Activated B cell treated with CpG ODN at 0.5 μM for 24 hours (primary cell): Measurements from ENCODE around the gene ZYX. TPM values are rescaled to one million over a fixed set of nuclear protein-coding genes. Genes with fewer than 3 reads are reported as not detected.

Experiments used
- ATAC-seq: fragments of 200-7000 bp; cut with Tn5 transposase; one replicate; pipeline ENCODE4 v1.10.0; 2021; ENCODE audit warnings: low read depth, mild to moderate bottlenecking, moderate library complexity
- CTCF ChIA-PET: fragments of 350-600 bp; sonication (Branson Sonifier 250); formaldehyde crosslinking; loops from one replicate; lab custom pipeline; 2021; ENCODE audit warnings: antibody characterized with exemption; lab: Charles Lee
- POLR2A ChIA-PET: fragments of 350-600 bp; sonication (Branson Sonifier 250); formaldehyde crosslinking; loops from one replicate; lab custom pipeline; 2021; ENCODE audit warnings: antibody characterized with exemption; lab: Charles Lee
- DNase-seq: peaks from one replicate; pipeline ENCODE4 v3.0.0; 2022
- H3K27ac Mint-ChIP-seq: one replicate; pipeline ENCODE4 v1.8.0; 2020; ENCODE audit warnings: mixed read lengths
- H3K27me3 Mint-ChIP-seq: one replicate; pipeline ENCODE4 v1.8.0; 2021; ENCODE audit warnings: mixed read lengths
- H3K36me3 Mint-ChIP-seq: one replicate; pipeline ENCODE4 v1.8.0; 2021; ENCODE audit warnings: low read depth, mixed read lengths
- H3K4me1 Mint-ChIP-seq: one replicate; pipeline ENCODE4 v1.8.0; 2021; ENCODE audit warnings: mixed read lengths
- H3K4me3 Mint-ChIP-seq: one replicate; pipeline ENCODE4 v1.8.0; 2020; ENCODE audit warnings: mild to moderate bottlenecking, mixed read lengths
- H3K9me3 Mint-ChIP-seq: one replicate; pipeline ENCODE4 v1.8.0; 2020; ENCODE audit warnings: mixed read lengths
- intact Hi-C: fragments of 100-400 bp; cut with micrococcal nuclease; formaldehyde crosslinking; loops from one replicate; pipeline ENCODE4 v1.15.1; 2024
- total RNA-seq: library from RNA; stranded (reverse); gene quantifications from 2 replicates; pipeline ENCODE4 v1.2.3, GENCODE V29; 2022
- TF ChIP-seq, protein P1 (sequence below): fragments of 200-600 bp; IDR thresholded peaks from one replicate; pipeline ENCODE4 v1.8.0; 2022; ENCODE audit warnings: antibody characterized with exemption, mild to moderate bottlenecking

The ZYX gene
- total RNA-seq, 1 donor from 2014 or later = 101 TPM

DNA sequence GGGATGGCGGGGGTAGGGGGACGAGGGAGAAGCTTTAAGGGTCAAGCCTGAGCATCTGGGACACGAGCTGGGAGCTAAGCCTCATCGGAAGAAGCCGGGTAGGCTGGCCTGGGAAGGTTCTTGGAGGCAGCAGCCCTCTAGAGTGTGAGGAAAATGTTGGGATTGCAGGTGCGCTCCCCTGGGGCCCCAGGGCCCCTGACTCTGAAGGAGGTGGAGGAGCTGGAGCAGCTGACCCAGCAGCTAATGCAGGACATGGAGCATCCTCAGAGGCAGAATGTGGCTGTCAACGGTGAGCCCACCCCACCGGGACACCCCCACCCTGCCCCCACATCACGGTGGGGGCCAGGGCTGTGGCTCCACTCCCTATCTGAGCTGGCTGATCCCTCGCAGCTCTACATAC lies 6.9 kb downstream of the ZYX start:
- Mint-ChIP-seq H3K9me3 (no peaks in the 10 kb centered on the region), H3K36me3 (peaks cover 44% of the 10 kb centered on the region), H3K4me1 (no peaks in the 10 kb centered on the region), H3K4me3 (no peak overlapping the region), H3K27ac (no peak overlapping the region), H3K27me3 (no peaks in the 10 kb centered on the region)
- ChIA-PET POLR2A (no interaction called here), CTCF (no interaction called here)
- TF ChIP-seq, protein P1, sequence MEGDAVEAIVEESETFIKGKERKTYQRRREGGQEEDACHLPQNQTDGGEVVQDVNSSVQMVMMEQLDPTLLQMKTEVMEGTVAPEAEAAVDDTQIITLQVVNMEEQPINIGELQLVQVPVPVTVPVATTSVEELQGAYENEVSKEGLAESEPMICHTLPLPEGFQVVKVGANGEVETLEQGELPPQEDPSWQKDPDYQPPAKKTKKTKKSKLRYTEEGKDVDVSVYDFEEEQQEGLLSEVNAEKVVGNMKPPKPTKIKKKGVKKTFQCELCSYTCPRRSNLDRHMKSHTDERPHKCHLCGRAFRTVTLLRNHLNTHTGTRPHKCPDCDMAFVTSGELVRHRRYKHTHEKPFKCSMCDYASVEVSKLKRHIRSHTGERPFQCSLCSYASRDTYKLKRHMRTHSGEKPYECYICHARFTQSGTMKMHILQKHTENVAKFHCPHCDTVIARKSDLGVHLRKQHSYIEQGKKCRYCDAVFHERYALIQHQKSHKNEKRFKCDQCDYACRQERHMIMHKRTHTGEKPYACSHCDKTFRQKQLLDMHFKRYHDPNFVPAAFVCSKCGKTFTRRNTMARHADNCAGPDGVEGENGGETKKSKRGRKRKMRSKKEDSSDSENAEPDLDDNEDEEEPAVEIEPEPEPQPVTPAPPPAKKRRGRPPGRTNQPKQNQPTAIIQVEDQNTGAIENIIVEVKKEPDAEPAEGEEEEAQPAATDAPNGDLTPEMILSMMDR = no peak
- DNase-seq = no peak
- ATAC-seq = no peak
- intact Hi-C loops = loop anchor here (10.0 kb wide), 2 partner anchors 373 to 1447 kb away; partner anchors contain the start of gene TPK1

DNA sequence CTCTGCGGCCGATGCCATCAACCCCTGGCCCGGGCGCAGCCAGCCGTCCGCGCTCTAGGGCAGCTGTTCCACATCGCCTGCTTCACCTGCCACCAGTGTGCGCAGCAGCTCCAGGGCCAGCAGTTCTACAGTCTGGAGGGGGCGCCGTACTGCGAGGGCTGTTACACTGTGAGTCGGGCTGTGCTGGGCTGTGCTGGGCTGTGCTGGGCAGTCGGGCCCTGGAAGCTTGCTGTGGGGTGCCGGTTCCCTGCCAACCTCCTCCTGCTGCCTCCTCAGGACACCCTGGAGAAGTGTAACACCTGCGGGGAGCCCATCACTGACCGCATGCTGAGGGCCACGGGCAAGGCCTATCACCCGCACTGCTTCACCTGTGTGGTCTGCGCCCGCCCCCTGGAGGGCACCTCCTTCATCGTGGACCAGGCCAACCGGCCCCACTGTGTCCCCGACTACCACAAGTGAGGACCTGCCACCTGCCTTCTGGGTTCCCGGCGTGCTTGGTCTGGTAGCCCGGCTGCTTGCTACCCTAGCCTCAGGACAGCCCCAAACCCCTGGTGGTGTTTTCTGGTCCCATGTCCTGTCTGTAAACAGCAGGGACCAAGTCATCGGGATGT lies 7.5 kb downstream of the ZYX start:
- ChIA-PET CTCF (interaction anchor here (1.0 kb wide), 1 partner anchor 9 kb away, joined by 3 read pairs; no protein-coding TSS in a partner anchor), POLR2A (no interaction called here)
- no peaks in the 10 kb centered on the region for H3K9me3 Mint-ChIP-seq
- no peaks in the 10 kb centered on the region for H3K27me3 Mint-ChIP-seq
- H3K4me3 Mint-ChIP-seq = no peak overlapping the region
- DNase-seq = no peak
- H3K36me3 Mint-ChIP-seq = peaks cover 44% of the 10 kb centered on the region
- no peak for ATAC-seq
- TF ChIP-seq, protein P1 = no peak
- no peak overlapping the region for H3K27ac Mint-ChIP-seq
- intact Hi-C loops = loop anchor here (10.0 kb wide), 2 partner anchors 374 to 1446 kb away; partner anchors contain the start of gene TPK1
- no peaks in the 10 kb centered on the region for H3K4me1 Mint-ChIP-seq

DNA sequence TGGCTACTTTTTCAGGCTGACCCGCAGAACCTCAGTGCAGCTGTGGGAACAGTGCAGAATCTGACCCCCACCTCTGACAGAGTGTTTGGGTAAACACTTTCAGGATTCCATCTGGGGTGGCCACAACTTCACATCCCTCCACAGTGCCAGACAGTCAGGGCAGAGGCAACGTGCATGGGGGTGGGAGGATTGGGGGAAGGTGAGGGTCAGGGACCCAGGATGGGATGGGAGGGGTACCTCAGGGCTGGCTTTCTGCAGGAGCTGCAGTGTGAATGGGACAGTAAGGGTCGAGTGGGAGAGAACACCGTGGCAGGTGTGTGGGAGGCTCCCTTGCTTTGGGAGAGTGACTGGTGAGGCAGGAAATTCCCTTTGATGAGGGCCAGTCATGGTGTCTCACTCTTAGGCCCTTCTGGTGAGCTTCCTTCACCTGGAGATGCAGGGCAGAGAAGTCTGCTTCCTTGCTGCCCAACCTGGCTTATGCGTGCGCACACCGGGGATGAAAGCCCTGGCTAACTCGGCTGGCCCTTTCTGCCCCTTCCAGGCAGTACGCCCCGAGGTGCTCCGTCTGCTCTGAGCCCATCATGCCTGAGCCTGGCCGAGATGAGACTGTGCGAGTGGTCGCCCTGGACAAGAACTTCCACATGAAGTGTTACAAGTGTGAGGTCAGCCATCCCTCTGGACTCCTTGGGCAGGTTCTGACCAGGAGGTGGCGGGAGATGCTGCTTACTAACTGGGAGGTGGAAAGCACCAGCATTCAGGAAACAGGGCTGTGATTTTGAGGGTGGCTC lies 8.4 kb downstream of the ZYX start:
- TF ChIP-seq, protein P1 = no peak
- Mint-ChIP-seq H3K9me3 (no peaks in the 10 kb centered on the region), H3K4me3 (no peak overlapping the region), H3K27ac (no peak overlapping the region), H3K36me3 (peaks cover 44% of the 10 kb centered on the region), H3K4me1 (no peaks in the 10 kb centered on the region), H3K27me3 (no peaks in the 10 kb centered on the region)
- intact Hi-C loops = loop anchor here (10.0 kb wide), 2 partner anchors 375 to 1445 kb away; partner anchors contain the start of gene TPK1
- CTCF ChIA-PET = interaction anchor here (1.0 kb wide), 1 partner anchor 10 kb away, joined by 3 read pairs; no protein-coding TSS in a partner anchor
- POLR2A ChIA-PET = no interaction called here
- no peak for ATAC-seq
- DNase-seq = no peak

DNA sequence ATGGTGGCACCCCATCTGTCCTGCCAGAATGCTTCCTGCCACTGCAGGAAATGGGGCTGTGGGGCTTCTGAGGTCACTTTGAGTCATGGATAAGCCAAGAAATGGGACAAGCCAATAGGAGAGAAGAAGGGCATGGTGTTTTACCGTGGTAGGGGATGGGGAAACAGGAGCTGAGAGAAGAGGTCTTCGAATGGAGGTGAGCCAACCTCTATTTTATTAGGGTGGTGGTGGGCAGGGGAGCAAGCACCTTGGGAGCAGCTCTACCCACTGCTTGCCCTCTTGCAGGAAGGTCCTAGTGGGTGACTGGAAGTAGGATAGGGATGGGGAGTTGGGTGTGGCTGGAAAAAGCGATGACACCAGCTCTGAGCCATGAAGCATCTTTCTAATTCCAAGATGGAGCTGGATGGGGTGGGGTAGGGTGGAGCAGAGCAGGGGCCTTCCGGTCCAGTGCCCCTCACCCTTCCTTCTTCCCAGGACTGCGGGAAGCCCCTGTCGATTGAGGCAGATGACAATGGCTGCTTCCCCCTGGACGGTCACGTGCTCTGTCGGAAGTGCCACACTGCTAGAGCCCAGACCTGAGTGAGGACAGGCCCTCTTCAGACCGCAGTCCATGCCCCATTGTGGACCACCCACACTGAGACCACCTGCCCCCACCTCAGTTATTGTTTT lies 9.1 kb downstream of the ZYX start:
- no peak for ATAC-seq
- ChIA-PET CTCF (no interaction called here), POLR2A (no interaction called here)
- no peak for DNase-seq
- Mint-ChIP-seq H3K4me1 (no peaks in the 10 kb centered on the region), H3K27me3 (no peaks in the 10 kb centered on the region), H3K36me3 (peaks cover 44% of the 10 kb centered on the region), H3K9me3 (no peaks in the 10 kb centered on the region), H3K4me3 (no peak overlapping the region), H3K27ac (no peak overlapping the region)
- intact Hi-C loops = no loop called here
- TF ChIP-seq, protein P1 = no peak
